GM19025 (cell line): ENCODE data around the gene NRARP.
A peak's percentile ranks its signal among the peaks of the same experiment; 100 is the strongest.

ENCODE experiments used
- ATAC-seq: cut with Tn5 transposase; IDR thresholded peaks from one replicate; pipeline ENCODE4 v1.9.1; 2021; ENCODE audit warnings: mild to moderate bottlenecking, low read depth, moderate library complexity; ENCODE audit not compliant: unreplicated experiment

The NRARP gene

GRCh38 chr9:137278721-137279711, 23.1 kb downstream of the NRARP start:
- no peak for ATAC-seq

- ATAC-seq: no peak
Measured at GRCh38 chr9:137278061-137278701, 23.9 kb downstream of the NRARP start.

- ATAC-seq: peak; percentile 65
Measured at GRCh38 chr9:137277329-137278041, 24.6 kb downstream of the NRARP start, which contains the start of gene TOR4A. Gene TOR4A, plus strand, starts transcription at chr9:137277726. Its CDS starts 964 bp downstream, at chr9:137278690.

- no peak for ATAC-seq
Measured at GRCh38 chr9:137276473-137277328, 25.4 kb downstream of the NRARP start.

GRCh38 chr9:137275588-137276472, 26.2 kb downstream of the NRARP start:
- ATAC-seq: no peak

GRCh38 chr9:137275203-137275587, 26.9 kb downstream of the NRARP start:
- ATAC-seq: no peak

GRCh38 chr9:137273611-137274320, 28.3 kb downstream of the NRARP start:
- ATAC-seq: no peak

GRCh38 chr9:137273095-137273490, 29.0 kb downstream of the NRARP start:
- no peak for ATAC-seq

- ATAC-seq: no peak
Measured at GRCh38 chr9:137272241-137273094, 29.6 kb downstream of the NRARP start.

GRCh38 chr9:137271696-137272076, 30.4 kb downstream of the NRARP start:
- ATAC-seq: no peak

GRCh38 chr9:137270929-137271695, 31.0 kb downstream of the NRARP start:
- ATAC-seq: no peak

- no peak for ATAC-seq
Measured at GRCh38 chr9:137269231-137269772, 32.8 kb downstream of the NRARP start.

GRCh38 chr9:137268538-137269201, 33.4 kb downstream of the NRARP start:
- ATAC-seq: no peak

- no peak for ATAC-seq
Measured at GRCh38 chr9:137267933-137268355, 34.1 kb downstream of the NRARP start.

- ATAC-seq: no peak
Measured at GRCh38 chr9:137266585-137267453, 35.3 kb downstream of the NRARP start.
